GM10248 (cell line): ENCODE results near the gene PLXNA3.
"Not testable (repeated sequence)": the region's sequence is repeated elsewhere in the genome, so short reads cannot be mapped to it uniquely, and the experiment has no call there.

Experiments
- CTCF ChIA-PET: fragments of 300-600 bp; sonication (Branson Sonifier 250); formaldehyde crosslinking; extraction: SDS; loops from one replicate; lab custom pipeline; 2021; ENCODE audit warnings: antibody characterized with exemption; lab: Yijun Ruan, JAX
- POLR2A ChIA-PET: fragments of 350-650 bp; sonication (Branson Sonifier 250); formaldehyde crosslinking; extraction: SDS; loops from one replicate; lab custom pipeline; 2020; ENCODE audit warnings: antibody characterized with exemption; lab: Yijun Ruan, JAX
- DNase-seq: peaks from one replicate; pipeline ENCODE4 v3.0.0; 2012; ENCODE audit errors: extremely low spot score
- CTCF ChIP-seq: IDR thresholded peaks from 2 replicates; pipeline ENCODE4 v1.5.1; 2012; ENCODE audit warnings: mild to moderate bottlenecking, low read depth; ENCODE audit errors: extremely low read depth, missing control alignments, control extremely low read depth

Gene PLXNA3

GRCh38 chrX:154489182-154489581 is 31.1 kb downstream of the PLXNA3 start:
- no peak for TF ChIP-seq CTCF
- POLR2A ChIA-PET = interaction anchor here (0.6 to 1.8 kb wide), 3 partner anchors 10 to 118 kb away, joined by 3 to 7 read pairs (median 4); partner anchors contain the start of gene LAGE3
- DNase-seq = no peak
- CTCF ChIA-PET = interaction anchor here (2.1 kb wide), 1 partner anchor 116 kb away, joined by 8 read pairs; no protein-coding TSS in a partner anchor

- POLR2A ChIA-PET = interaction anchor here (1.0 to 1.8 kb wide), 5 partner anchors 11 to 119 kb away, joined by 3 to 7 read pairs (median 4); partner anchors contain the start of gene LAGE3
- no peak for TF ChIP-seq CTCF
- CTCF ChIA-PET = interaction anchor here (0.7 to 2.1 kb wide), 6 partner anchors 20 to 119 kb away, joined by 3 to 8 read pairs (median 3); partner anchors contain the start of gene FAM3A
- no peak for DNase-seq
Observed at GRCh38 chrX:154490021-154490413, 31.9 kb downstream of the PLXNA3 start.

- DNase-seq = peak; percentile 91
- CTCF ChIA-PET = interaction anchor here (0.7 to 2.1 kb wide), 6 partner anchors 20 to 120 kb away, joined by 3 to 8 read pairs (median 3); partner anchors contain the start of gene FAM3A
- POLR2A ChIA-PET = interaction anchor here (0.5 to 1.8 kb wide), 8 partner anchors 9 to 553 kb away, joined by 3 to 7 read pairs (median 4); partner anchors contain the start of gene LAGE3
- no peak for TF ChIP-seq CTCF
Observed at GRCh38 chrX:154490414-154491083, 32.5 kb downstream of the PLXNA3 start, which contains the start of gene SLC10A3. Gene SLC10A3, minus strand, starts transcription at chrX:154490629. Its CDS starts 1,689 bp downstream, at chrX:154488940.

- no peak for DNase-seq
- ChIA-PET CTCF (no interaction called here), POLR2A (no interaction called here)
- TF ChIP-seq CTCF = no peak
Observed at GRCh38 chrX:154494715-154495114, 36.6 kb downstream of the PLXNA3 start.

DNA sequence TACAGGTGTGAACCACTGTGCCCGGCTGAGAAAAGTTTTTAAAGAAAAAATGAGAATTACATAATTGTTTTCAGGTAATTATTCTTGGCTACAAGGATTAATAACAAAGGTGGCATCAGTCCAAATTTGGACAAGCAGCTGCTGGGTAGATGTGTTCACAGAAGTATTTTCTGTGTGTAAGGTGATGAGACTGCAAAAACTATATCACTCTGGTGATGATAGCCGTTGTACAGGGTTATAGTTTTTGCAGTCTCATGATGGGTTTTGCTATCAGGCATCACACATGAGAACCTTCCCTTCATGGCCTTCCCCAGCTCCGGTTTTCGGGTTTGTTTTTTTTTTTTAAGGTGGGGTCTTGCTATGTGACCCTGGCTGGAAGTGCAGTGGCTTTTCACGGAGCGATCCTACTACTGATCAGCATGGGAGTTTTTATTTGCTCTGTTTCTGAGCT is 37.4 kb downstream of the PLXNA3 start:
- TF ChIP-seq CTCF = no peak
- POLR2A ChIA-PET = interaction anchor here (0.7 kb wide), 1 partner anchor 29 kb away, joined by 3 read pairs; no protein-coding TSS in a partner anchor
- CTCF ChIA-PET = interaction anchor here (1.6 to 1.7 kb wide), 2 partner anchors 28 to 32 kb away, joined by 4 to 6 read pairs; no protein-coding TSS in a partner anchor
- no peak for DNase-seq

DNA sequence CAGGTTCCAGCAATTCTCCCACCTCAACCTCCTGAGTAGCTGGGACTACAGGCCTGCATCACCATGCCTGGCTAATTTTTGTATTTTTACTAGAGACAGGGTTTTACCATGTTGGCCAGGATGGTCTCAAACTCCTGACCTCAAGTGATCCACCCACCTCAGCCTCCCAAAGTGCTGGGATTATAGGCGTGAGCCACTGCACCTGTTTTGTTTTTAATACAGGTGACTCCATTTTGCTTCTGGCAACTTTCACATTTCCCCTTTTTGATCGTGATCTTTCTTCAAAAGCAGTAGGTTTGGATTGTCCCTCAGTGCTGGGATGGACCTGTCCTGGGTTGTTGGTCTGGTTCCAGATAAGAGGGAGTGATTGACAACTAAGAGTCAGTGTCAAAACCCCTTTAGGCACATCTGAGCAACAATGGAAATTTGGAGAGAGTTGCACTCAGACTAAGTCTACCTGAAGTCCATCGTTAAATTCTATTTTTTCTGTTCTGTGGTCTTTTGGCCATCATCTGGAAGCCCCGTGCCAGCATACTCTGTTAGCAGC is 38.6 kb downstream of the PLXNA3 start:
- POLR2A ChIA-PET, DNase-seq: not testable (repeated sequence)
- CTCF ChIA-PET = interaction anchor here (1.3 to 1.7 kb wide), 4 partner anchors 9 to 123 kb away, joined by 4 to 6 read pairs (median 4); no protein-coding TSS in a partner anchor

DNA sequence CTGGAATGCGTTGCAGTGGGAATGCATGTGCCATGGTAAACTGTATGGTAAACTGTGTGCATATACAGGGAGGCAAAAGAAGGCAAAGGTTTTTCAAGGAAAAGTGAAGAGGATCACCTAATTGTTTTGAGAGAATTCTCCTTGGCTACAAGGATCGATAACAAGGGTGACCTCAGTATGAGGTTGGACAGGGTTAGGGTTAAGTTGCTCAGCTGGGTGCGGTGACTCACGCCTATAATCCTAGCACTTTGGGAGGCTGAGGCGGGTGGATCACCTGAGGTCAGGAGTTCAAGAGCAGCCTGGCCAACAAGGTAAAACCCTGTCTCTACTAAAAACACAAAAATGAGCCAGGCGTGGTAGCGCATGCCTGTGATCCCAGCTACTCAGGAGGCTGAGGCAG is 43.3 kb downstream of the PLXNA3 start:
- CTCF ChIA-PET, POLR2A ChIA-PET, DNase-seq: not testable (repeated sequence)
